OCI-LY7 (cell line): ENCODE measurements around the gene EI24. TPM values are rescaled to one million over a fixed set of nuclear protein-coding genes. Genes with fewer than 3 reads are reported as not detected.

Experiments used
- BruUV-seq: library from RNA; stranded (reverse); fragments of 400-500 nt; replicated peaks from 2 replicates; lab custom pipeline; 2021; lab: Mats Ljungman, UMichigan
- CTCF ChIA-PET: fragments of 300-600 bp; sonication (Branson Sonifier 250); formaldehyde crosslinking; loops from one replicate; lab custom pipeline; 2022; ENCODE audit warnings: antibody characterized with exemption; ENCODE audit not compliant: unreplicated experiment; lab: Charles Lee
- POLR2A ChIA-PET: fragments of 300-600 bp; sonication (Branson Sonifier 250); formaldehyde crosslinking; loops from one replicate; lab custom pipeline; 2022; ENCODE audit warnings: antibody characterized with exemption; lab: Charles Lee
- DNase-seq: peaks from one replicate; pipeline ENCODE4 v3.0.0-alpha.2; 2015; ENCODE audit warnings: low spot score
- H2AFZ ChIP-seq: fragments of 200-600 bp; sonication (generic), shearing (Covaris generic); 2 replicates; pipeline ENCODE4 v1.6.1; 2014; ENCODE audit warnings: mild to moderate bottlenecking, antibody characterized with exemption, low read length, moderate library complexity
- H3K27ac ChIP-seq: fragments of 200-600 bp; sonication (generic); 2 replicates; pipeline ENCODE4 v1.5.1; 2014; ENCODE audit warnings: mixed run types, low read depth, mild to moderate bottlenecking, moderate library complexity, low read length, inconsistent platforms; ENCODE audit not compliant: poor library complexity, severe bottlenecking
- H3K36me3 ChIP-seq: fragments of 200-600 bp; sonication (generic); 2 replicates; pipeline ENCODE4 v1.6.1; 2014; ENCODE audit warnings: mild to moderate bottlenecking, antibody characterized with exemption, low read length, moderate library complexity, mixed read lengths; ENCODE audit not compliant: insufficient read depth
- H3K4me1 ChIP-seq: fragments of 200-600 bp; sonication (generic); 2 replicates; pipeline ENCODE4 v1.5.1; 2014; ENCODE audit warnings: mild to moderate bottlenecking, low read length; ENCODE audit not compliant: insufficient read depth, poor library complexity, severe bottlenecking
- H3K4me2 ChIP-seq: fragments of 200-600 bp; sonication (generic); 2 replicates; pipeline ENCODE4 v1.6.1; 2014; ENCODE audit warnings: mild to moderate bottlenecking, low read length
- H3K4me3 ChIP-seq: fragments of 200-600 bp; sonication (generic); 2 replicates; pipeline ENCODE4 v1.5.1; 2014; ENCODE audit warnings: mild to moderate bottlenecking, low read depth, low read length; ENCODE audit not compliant: poor library complexity, severe bottlenecking
- H3K79me2 ChIP-seq: fragments of 200-600 bp; sonication (generic); 2 replicates; pipeline ENCODE4 v1.6.1; 2016; ENCODE audit warnings: low read depth, mild to moderate bottlenecking, low read length, moderate library complexity, mixed read lengths; ENCODE audit not compliant: insufficient read depth
- H3K9me2 ChIP-seq: fragments of 200-600 bp; sonication (generic); 2 replicates; pipeline ENCODE4 v1.6.1; 2016; ENCODE audit warnings: mild to moderate bottlenecking, low read length, mixed read lengths; ENCODE audit not compliant: insufficient read depth
- H3K9me3 ChIP-seq: fragments of 200-600 bp; sonication (generic); 2 replicates; pipeline ENCODE4 v1.6.1; 2014; ENCODE audit warnings: mild to moderate bottlenecking, mixed run types, low read length, mixed read lengths
- H4K20me1 ChIP-seq: fragments of 200-600 bp; sonication (generic); 2 replicates; pipeline ENCODE4 v1.6.1; 2014; ENCODE audit warnings: mild to moderate bottlenecking, antibody characterized with exemption, low read length, moderate library complexity, mixed read lengths; ENCODE audit not compliant: insufficient read depth
- CTCF ChIP-seq: fragments of 200-600 bp; sonication (generic); conservative IDR thresholded peaks from 2 replicates; pipeline ENCODE4 v1.5.1; 2014; ENCODE audit warnings: mild to moderate bottlenecking, antibody characterized with exemption, low read length, moderate library complexity, mixed read lengths
- EZH2phosphoT487 ChIP-seq: fragments of 200-600 bp; sonication (generic); IDR thresholded peaks from 2 replicates; pipeline ENCODE4 v1.6.1; 2018; ENCODE audit warnings: low read depth, borderline replicate concordance, mild to moderate bottlenecking, mixed run types, antibody characterized with exemption, low read length, moderate library complexity, mixed read lengths
- intact Hi-C: fragments of 100-400 bp; cut with micrococcal nuclease; formaldehyde crosslinking; loops from one replicate; pipeline ENCODE4 v1.10.0; 2022; ENCODE audit not compliant: unreplicated experiment
- total RNA-seq, 2 experiments: library from RNA; depleted of rRNA in 1 of 2; stranded (reverse); fragments of >200 nt in 1 of 2; shearing (Covaris generic) in 1 of 2; gene quantifications; 2 replicates each; pipeline ENCODE4 v1.2.3, GENCODE V29; 2014 to 2022

The EI24 gene
- total RNA-seq, 2 experiments from 2014 or later = 66.8 to 77.2 TPM

GRCh38 chr11:125600663-125601062 lies 31.4 kb downstream of the EI24 start:
- H3K79me2 ChIP-seq = peaks cover 15% of the 10 kb centered on the region
- CTCF ChIA-PET = no interaction called here
- H3K4me2 ChIP-seq = no peak overlapping the region
- H3K4me3 ChIP-seq = no peak overlapping the region
- H3K27ac ChIP-seq = no peak overlapping the region
- BruUV-seq = no TSS peak
- H3K36me3 ChIP-seq = peaks cover 93% of the 10 kb centered on the region
- H2AFZ ChIP-seq = no peak overlapping the region
- peaks cover 9% of the 10 kb centered on the region for H4K20me1 ChIP-seq
- H3K9me3 ChIP-seq = no peaks in the 10 kb centered on the region
- intact Hi-C loops = no loop called here
- POLR2A ChIA-PET = interaction anchor here (1.7 kb wide), 1 partner anchor 19 kb away, joined by 3 read pairs; no protein-coding TSS in a partner anchor
- H3K4me1 ChIP-seq = peaks cover 3% of the 10 kb centered on the region
- H3K9me2 ChIP-seq = no peaks in the 10 kb centered on the region
- DNase-seq = no peak
- TF ChIP-seq CTCF (no peak), EZH2phosphoT487 (no peak)

GRCh38 chr11:125603207-125603606 lies 33.9 kb downstream of the EI24 start:
- Histone ChIP-seq H3K4me3 (no peak overlapping the region), H3K36me3 (peaks cover 93% of the 10 kb centered on the region), H3K4me2 (no peak overlapping the region), H3K79me2 (no peaks in the 10 kb centered on the region; the same call in 1 of the 2 replicates), H4K20me1 (no peaks in the 10 kb centered on the region), H3K9me2 (no peaks in the 10 kb centered on the region), H3K9me3 (no peaks in the 10 kb centered on the region), H2AFZ (no peak overlapping the region), H3K4me1 (no peaks in the 10 kb centered on the region), H3K27ac (no peak overlapping the region)
- CTCF ChIA-PET = no interaction called here
- TF ChIP-seq EZH2phosphoT487 (no peak), CTCF (no peak)
- POLR2A ChIA-PET = interaction anchor here (0.9 to 1.7 kb wide), 3 partner anchors 10 to 33 kb away, joined by 3 to 8 read pairs (median 7); partner anchors contain the start of gene STT3A
- no TSS peak for BruUV-seq
- DNase-seq = no peak
- intact Hi-C loops = no loop called here

GRCh38 chr11:125605417-125605816 lies 36.1 kb downstream of the EI24 start:
- intact Hi-C loops = loop anchor here (2.0 to 5.0 kb wide), 2 partner anchors 15 to 47 kb away; no protein-coding TSS in a partner anchor
- no peak for DNase-seq
- Histone ChIP-seq H3K27ac (no peak overlapping the region), H3K79me2 (no peaks in the 10 kb centered on the region; the same call in 1 of the 2 replicates), H3K4me3 (no peak overlapping the region), H3K9me3 (no peaks in the 10 kb centered on the region), H2AFZ (no peak overlapping the region), H3K36me3 (peaks cover 100% of the 10 kb centered on the region), H3K4me1 (no peaks in the 10 kb centered on the region), H3K9me2 (no peaks in the 10 kb centered on the region), H3K4me2 (no peak overlapping the region), H4K20me1 (no peaks in the 10 kb centered on the region)
- TF ChIP-seq CTCF (no peak), EZH2phosphoT487 (no peak)
- BruUV-seq = no TSS peak
- CTCF ChIA-PET = no interaction called here
- POLR2A ChIA-PET = no interaction called here
